HG03354 (cell line): ENCODE measurements around the gene ATP8A1.
"Not testable (repeated sequence)": the region's sequence is repeated elsewhere in the genome, so short reads cannot be mapped to it uniquely, and the experiment has no call there.

Experiments used
- ATAC-seq: cut with Tn5 transposase; IDR thresholded peaks from one replicate; pipeline ENCODE4 v1.9.1; 2021; ENCODE audit warnings: mild to moderate bottlenecking; ENCODE audit not compliant: unreplicated experiment, poor library complexity, severe bottlenecking

Gene ATP8A1

DNA sequence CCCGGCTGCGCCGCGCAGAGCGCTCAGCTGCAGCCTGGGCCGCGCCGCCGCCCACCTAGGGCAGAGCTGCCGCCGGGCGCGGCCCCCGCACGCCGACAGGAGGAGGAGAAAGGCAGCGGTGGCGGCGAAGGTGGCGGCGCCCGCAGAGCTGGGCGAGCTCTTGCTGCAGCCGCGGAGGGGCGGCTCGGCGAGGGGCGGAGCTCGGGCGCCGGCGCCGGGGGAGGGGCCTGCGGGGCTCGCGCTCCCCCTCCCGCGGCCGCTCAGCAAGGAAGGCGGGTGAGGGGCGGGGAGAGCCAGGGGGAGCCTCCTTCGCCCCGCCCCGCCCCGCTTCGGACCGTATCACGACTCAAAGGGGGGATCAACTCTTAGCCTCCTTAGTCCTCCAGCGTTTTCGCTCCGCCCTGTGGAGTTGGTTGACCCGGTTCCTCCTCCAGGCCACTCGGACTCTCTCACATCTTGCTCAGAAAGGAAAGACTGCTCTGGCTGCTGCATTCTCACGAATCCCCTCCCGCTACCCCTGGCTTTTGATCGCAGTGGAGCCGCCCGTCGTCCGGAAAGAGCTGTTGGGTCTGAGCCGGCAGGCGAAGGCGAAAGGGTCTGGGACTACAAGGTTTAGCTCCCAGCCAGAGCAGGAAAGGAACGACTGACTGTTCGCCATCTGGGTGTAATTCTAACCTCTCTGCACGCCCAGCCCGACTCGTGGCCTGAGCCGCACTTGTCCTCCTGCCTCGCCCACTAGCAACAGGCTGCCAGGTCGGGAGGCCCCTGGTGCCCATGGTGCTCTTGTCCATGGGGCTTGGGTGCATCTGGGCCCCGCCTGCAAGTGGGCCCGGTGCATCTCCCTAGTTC, at the start of gene ATP8A1:
TSS of gene ATP8A1 (minus strand) at position 162 of the 849 bp plus-strand sequence. CDS start 232 bp downstream, outside the sequence.
- ATAC-seq, result peak; percentile 79

DNA sequence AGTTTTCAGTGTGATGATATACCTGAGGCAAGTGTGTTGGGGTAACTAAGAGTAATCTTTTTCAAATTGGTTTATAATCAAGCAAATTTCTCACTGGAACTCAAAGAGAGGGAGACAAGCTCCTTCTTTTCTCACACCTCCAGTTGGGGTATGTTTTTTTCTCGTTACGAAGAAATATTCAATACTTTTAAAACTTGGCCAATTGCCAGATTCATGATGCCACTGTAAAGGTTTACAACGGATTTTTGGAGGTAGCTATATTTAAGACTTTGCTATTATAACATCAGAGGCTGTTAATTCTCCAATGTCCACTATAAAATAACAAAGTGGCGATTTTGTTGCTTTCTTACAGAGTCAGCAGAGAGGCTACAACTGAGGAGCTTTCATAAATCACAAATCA, 49.2 kb upstream of the ATP8A1 start:
- no peak for ATAC-seq

DNA sequence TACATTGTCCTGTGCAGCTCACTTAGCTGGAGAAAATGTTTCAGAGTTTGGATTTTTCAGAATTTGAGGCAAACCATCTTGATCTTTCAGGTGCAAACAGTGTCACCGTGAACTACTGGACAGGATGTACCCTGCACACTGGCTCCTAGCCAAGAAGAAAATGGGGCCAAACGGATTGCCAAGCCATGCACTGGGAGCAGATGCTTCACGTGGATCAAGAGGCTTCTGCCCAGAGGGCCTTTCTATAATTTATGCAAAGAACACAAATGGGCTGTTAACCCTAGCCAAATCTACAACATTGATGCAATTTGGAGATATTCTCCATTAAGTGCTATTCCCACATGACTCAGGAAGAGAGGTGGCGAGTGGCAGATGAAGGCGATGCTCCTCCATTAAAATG, 46.9 kb upstream of the ATP8A1 start:
- ATAC-seq, result no peak

- no peak for ATAC-seq
These were observed 46.0 kb upstream of the ATP8A1 start for GRCh38 chr4:42702895-42703294.

DNA sequence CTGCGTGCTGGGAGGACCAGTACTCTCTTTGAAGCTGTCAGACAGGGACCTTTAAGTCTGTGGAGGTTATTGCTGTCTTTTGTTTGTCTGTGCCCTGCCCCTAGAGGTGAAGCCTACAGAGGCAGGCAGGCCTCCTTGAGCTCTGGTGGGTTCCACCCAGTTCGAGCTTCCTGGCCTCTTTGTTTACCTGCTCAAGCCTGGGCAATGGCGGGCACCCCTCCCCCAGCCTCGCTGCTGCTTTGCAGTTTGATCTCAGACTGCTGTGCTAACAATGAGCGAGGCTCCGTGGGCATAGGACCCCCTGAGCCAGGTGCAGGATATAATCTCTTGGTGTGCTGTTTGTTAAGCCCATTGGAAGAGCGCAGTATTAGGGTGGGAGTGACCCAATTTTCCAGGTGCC, 44.9 kb upstream of the ATP8A1 start:
- not testable (repeated sequence) for ATAC-seq

- no peak for ATAC-seq
These were observed 33.6 kb upstream of the ATP8A1 start for GRCh38 chr4:42690537-42690936.

DNA sequence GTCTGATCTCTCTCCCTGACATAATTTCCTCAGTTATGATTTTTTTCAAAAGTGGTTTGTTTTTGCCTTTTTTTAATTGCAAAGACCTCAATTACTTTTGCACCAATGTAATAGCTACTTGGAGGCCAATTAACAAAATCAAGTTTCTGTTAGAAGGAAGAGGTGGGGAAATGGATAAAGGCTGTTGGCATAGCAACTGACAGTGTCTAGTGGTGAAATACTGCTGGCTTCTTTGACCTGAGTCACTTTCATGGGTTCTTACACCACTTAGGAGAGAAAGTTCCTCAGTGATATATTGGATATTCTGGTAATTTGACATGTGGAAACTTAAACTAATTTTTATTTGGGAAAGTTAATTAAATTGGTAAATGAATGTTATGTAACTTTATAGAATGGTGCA, 26.5 kb upstream of the ATP8A1 start:
- no peak for ATAC-seq

DNA sequence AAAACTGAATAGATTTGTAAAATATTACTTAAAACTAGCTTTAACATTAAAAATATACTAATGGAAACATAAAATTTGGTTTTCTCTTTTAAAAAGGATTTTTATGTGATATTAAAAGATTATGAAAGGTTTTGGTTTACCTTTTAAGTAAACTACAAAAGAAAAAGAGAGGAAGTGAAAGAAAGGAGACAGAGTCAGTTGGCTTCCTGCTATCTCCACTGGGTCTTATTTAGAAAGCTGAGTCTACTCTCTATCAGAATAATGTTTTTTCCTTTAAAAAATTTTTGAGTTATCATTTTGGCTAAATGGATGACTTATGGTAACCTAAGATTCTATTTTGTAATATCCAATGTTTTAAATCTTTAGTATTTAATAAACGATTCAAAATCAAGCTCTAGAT, 21.6 kb upstream of the ATP8A1 start:
- ATAC-seq, result no peak

DNA sequence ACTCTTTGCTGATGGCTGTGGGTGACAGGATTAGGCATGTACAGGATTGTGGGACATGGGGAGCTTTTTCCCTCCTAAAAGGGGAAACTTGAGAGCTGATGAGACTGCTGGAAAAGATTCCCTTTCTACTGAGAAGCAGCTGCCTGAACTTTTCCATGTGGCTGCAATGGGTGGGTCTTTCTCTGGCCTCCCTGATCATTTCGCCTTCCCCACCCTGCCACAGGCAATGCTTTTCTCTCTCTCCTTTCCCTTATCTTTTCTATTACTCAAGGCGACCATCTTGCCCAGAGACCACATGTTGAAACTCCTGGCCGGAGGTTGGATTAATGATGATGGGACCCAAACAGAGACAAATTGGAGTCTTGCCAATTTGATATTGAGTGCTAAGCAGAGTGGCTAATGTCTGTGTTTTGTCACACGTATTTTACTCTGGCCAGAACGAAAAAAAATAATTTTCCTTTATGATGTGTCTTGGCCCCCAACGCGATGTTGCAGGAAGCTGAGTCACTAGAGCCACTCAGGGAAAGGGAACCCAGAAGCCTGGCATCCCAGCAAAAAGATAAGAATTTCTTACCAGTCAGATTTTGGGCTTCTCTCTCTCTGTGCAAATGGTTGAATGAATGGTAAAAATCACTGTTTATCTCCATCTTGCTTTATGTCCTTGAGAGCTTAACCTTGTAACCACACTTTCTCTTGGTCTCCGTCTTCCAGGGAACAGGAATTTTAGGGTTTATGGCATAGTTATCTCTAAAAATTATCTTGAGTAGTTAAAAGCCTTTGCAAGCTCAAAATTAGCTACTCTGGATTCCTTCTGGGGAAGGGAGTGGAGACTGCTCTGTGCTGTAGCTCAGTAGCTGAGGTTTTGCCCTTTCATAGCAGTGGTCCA, 19.4 kb upstream of the ATP8A1 start:
- no peak for ATAC-seq

DNA sequence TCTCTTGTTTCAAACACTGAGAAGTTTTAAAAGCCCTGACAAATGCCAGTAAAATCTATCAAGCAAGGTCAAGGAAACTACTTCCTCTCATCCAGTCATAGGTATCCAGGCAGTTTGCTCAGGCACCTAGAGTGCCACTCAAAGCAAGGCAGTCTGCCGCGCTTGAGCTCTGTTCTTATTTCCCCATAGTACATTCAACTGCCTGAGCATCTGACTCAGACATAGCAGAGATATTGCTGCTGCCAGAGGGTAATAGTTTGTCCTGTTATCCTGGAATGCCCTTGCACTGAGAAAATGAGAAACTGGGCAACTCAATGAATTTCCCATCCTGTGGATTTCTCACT, 16.1 kb upstream of the ATP8A1 start:
- ATAC-seq, result no peak

DNA sequence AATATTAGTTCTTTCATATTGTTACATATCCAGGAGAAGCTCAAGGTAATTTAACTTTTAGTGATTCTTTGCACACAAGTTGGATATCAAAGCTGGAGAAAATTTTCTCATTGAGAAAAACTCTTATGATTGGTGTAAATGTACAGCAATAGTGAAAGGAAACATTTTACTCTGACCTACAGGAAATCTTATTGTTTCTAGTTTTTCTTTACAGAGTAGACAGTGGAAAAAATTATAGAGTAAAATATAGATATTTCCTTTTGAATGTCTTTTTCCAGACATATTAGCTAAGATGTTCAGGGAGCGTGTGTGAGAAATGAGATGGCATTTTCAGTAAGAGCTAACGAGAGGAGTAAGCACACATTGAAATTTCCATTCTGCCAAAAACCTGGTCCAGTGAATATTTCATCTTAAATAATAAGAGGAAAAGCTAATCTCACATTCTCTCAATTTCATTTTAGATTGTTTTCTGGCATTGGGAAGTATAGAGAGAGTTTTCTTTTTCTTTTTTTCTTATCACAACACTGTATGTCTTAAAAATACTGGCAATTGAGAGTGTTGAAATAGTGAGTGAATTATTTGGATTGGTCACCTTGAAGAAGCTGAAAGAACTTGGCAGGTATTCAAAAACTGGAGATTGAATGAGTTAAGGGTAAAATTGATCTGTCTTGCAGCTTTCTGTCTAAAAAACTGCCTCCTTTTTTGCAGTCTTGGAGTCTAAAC, 15.6 kb upstream of the ATP8A1 start:
- no peak for ATAC-seq

DNA sequence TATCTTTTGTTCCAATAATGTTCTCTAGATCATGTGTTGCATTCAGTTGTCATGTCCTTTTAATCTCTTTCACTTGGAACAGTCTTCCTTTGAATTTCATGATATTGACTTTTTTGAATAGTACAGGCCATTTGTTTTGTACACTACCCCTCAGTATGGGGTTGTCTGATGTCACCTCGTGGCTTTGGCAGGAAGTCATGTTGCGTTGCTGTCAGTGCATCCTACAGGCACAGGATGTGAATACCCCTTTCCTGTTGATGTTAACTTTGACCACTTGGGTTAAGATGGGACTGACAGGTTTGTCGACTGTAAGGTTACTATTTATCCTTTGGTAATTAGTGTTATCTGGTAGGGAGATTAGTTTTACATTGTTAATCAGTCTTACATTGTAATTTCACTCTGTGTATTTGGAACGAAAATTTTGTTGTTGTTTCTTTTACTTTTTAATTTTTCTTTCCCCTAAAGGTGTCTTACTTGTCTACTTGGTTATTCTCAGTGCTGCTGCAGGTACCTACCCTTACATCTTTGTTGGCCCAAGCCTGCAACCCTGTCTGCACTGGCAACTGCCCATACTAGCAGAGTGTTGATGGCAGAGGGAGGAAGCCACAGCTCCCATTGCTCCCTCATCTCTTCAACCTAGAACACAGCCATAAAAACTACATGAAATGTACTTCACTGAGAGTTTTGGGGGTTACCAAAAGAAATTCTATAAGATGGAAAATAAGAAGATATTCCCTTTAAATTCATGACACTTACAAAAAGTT, 14.7 kb upstream of the ATP8A1 start:
- peak; percentile 95 for ATAC-seq

DNA sequence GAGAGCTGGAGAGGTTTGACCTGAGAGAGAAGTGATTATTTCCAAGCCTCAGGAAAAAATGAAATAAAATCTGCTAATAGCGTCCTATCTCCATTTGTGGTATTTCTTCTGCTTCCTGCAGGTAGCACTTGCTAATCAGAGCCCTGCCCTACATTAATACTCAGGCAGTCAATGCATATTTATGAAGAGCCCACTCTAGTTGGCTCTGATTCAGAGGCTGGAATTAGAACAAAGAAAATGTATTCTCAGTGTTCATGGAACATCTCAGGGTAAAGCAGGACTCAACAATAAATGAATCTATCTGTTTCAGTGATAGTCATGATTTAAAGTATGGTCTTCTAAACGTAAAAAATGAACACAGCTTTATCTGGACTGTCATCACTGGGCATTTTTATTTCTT, 1.4 kb upstream of the ATP8A1 start:
- no peak for ATAC-seq

DNA sequence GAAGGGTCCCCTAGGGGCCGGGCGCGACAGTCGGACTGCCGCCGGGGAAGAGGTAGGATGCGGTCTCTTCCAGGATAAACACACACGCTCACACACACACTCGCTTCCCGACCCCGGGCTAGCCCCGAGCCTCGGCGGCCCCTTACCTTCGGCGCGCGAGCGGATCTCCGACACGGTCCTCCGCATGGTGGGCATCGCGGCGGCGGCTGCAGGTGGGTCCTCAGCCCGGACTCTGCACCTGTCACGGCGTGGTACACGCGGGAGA, 294 bp downstream of the ATP8A1 start:
- no peak for ATAC-seq

DNA sequence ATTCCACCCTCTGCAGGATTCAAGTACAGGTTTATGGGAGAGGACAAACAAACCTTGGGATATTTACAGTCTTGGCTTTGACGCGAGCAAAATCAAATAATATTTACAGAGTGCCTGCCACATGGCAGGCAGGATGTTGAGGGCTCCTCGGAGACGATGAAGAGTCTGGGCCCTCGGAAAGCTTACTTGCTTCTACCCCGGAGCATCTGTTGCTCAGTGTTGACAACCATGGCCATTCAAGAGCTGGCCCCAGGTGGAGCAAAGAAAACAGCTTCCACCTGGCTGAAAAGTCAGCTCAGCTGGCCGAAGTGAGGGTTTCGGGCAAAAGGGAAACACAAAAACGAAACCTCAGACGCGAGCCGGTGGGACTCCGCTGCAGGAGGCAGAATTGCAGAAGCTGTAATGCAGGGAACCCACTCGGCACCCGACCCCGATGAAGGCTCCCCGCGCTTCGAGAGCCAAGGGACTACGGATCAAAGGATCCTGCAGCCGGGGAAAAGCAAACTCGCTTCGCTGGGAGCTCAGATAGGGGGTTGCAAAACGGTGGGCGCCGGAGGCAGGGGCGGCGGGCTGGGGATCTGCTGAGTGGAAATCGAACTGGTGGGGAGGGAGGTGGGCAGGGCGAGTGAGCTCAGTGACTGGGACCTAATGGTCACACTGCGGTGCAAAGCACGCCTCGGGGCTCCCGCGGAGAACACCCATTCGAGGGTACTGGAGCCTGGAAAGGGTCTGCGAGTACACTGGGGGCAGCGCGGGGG, 805 bp downstream of the ATP8A1 start:
- peak; percentile 26 for ATAC-seq

DNA sequence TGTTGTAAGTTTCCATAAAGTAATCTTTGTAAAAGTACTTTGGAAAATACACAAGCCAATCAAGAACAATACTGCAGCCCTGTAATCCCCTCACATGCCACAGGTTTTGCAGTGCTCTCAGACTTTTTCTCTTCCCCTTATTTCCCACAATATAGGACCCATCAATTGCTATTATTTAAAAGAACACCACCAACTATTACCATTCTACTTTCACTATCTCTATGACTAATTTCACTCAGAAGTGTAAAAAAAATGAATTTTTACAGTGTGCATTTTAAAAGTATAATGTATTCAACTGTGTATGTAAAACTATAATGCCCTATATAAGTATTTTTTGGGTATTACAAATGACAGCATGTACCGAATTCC, 1.7 kb downstream of the ATP8A1 start:
- no peak for ATAC-seq

DNA sequence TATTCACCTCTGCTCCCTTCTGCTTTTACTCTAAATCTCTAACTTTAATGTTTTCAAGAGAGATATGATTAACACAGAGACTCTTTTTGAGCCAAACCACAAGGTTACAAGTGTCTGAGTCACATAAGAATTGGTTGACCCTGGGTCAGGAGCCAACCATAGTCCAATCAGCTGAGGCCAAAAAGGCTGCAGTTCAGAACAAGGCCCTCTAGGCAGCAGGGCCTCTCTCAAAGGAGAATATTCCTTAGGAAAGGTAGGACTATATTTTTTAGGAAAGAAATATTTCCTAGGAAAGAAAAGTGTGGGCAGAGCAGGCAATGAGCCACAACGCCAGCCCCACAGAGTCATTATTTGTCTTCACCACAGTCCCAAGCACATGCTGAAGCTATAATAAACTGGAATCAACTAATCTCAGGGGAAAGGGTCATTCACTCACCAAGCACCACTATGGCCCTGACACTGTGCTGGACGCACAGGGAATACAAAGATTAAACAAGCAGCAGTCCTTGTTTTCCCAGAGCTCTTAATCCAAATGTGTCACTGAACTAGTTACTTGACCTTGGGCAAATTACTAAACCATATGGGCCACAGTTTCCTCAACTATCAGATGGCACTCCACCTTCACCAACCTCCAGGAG, 2.2 kb downstream of the ATP8A1 start:
- ATAC-seq, result peak; percentile 24

- ATAC-seq, result no peak
These were observed 3.0 kb downstream of the ATP8A1 start for GRCh38 chr4:42653626-42654560.
